Hematopoietic multipotent progenitor cell treated with erythropoietin and hydrocortisone succinate and interleukin-3 and kit ligand, for 8 days (in vitro differentiated cells): Measurements from ENCODE around the gene PDILT.
"Not testable (repeated sequence)": the region's sequence is repeated elsewhere in the genome, so short reads cannot be mapped to it uniquely, and the experiment has no call there.

Experiments used
- DNase-seq: peaks from one replicate; pipeline ENCODE4 v3.0.0-alpha.2; 2015

Gene PDILT

GRCh38 chr16:20404637-20405036 is at the start of gene PDILT:
Gene PDILT (minus strand): TSS chr16:20404737. CDS start chr16:20399300, 5,437 bp downstream.
- no peak for DNase-seq

- not testable (repeated sequence) for DNase-seq
These were observed 49.1 kb upstream of the PDILT start for GRCh38 chr16:20453633-20454032.

GRCh38 chr16:20451364-20451763 is 46.8 kb upstream of the PDILT start, which contains the start of gene ACSM2A:
Gene ACSM2A (plus strand): TSS chr16:20451521. CDS start chr16:20460115, 8,594 bp downstream.
- DNase-seq, result not testable (repeated sequence)

- not testable (repeated sequence) for DNase-seq
These were observed 42.3 kb upstream of the PDILT start for GRCh38 chr16:20446652-20447393.

GRCh38 chr16:20441859-20442258 is 37.3 kb upstream of the PDILT start:
- DNase-seq, result not testable (repeated sequence)

GRCh38 chr16:20441191-20441590 is 36.7 kb upstream of the PDILT start:
- no peak for DNase-seq

- DNase-seq, result not testable (repeated sequence)
These were observed 36.2 kb upstream of the PDILT start for GRCh38 chr16:20440731-20441130.

GRCh38 chr16:20439820-20440231 is 35.3 kb upstream of the PDILT start:
- not testable (repeated sequence) for DNase-seq

- DNase-seq, result not testable (repeated sequence)
These were observed 34.4 kb upstream of the PDILT start for GRCh38 chr16:20438950-20439349.

GRCh38 chr16:20430948-20431347 is 26.4 kb upstream of the PDILT start:
- DNase-seq, result no peak

- not testable (repeated sequence) for DNase-seq
These were observed 25.9 kb upstream of the PDILT start for GRCh38 chr16:20430480-20430879.

- not testable (repeated sequence) for DNase-seq
These were observed 25.0 kb upstream of the PDILT start for GRCh38 chr16:20429499-20429898.

GRCh38 chr16:20427401-20427797 is 22.9 kb upstream of the PDILT start:
- DNase-seq, result not testable (repeated sequence)

GRCh38 chr16:20424129-20424866 is 19.8 kb upstream of the PDILT start:
- DNase-seq, result no peak

- not testable (repeated sequence) for DNase-seq
These were observed 19.2 kb upstream of the PDILT start for GRCh38 chr16:20423772-20424128.

GRCh38 chr16:20421748-20422147 is 17.2 kb upstream of the PDILT start:
- not testable (repeated sequence) for DNase-seq

- DNase-seq, result not testable (repeated sequence)
These were observed 14.6 kb upstream of the PDILT start for GRCh38 chr16:20419093-20419492.

GRCh38 chr16:20415541-20415940 is 11.0 kb upstream of the PDILT start:
- no peak for DNase-seq

GRCh38 chr16:20411055-20411454 is 6.5 kb upstream of the PDILT start:
- DNase-seq, result no peak

GRCh38 chr16:20410121-20410723 is 5.7 kb upstream of the PDILT start:
- DNase-seq, result no peak

GRCh38 chr16:20409398-20410120 is 5.0 kb upstream of the PDILT start, which contains the start of gene ACSM5:
Gene ACSM5 (plus strand): TSS chr16:20409534. CDS start chr16:20411485, 1,951 bp downstream.
- no peak for DNase-seq

- DNase-seq, result no peak
These were observed 1.9 kb downstream of the PDILT start for GRCh38 chr16:20402651-20403050.
